Panc1 (cell line): ENCODE results near the gene CHN1. TPM values are rescaled to one million over a fixed set of nuclear protein-coding genes. Genes with fewer than 3 reads are reported as not detected.

Experiments used
- ATAC-seq: fragments of 200-7000 bp; cut with Tn5 transposase; 2 replicates; pipeline ENCODE4 v1.9.1; 2020; ENCODE audit warnings: mild to moderate bottlenecking, moderate library complexity
- BruUV-seq: library from RNA; stranded (reverse); fragments of 400-500 nt; replicated peaks from 2 replicates; lab custom pipeline; 2021; lab: Mats Ljungman, UMichigan
- CTCF ChIA-PET: fragments of 300-600 bp; sonication (Branson Sonifier 250); formaldehyde crosslinking; loops from one replicate; lab custom pipeline; 2022; ENCODE audit warnings: antibody characterized with exemption; lab: Charles Lee
- POLR2A ChIA-PET: fragments of 300-600 bp; sonication (Branson Sonifier 250); formaldehyde crosslinking; loops from one replicate; lab custom pipeline; 2022; ENCODE audit warnings: antibody characterized with exemption; lab: Charles Lee
- DNase-seq: peaks from one replicate; pipeline ENCODE4 v3.0.0-alpha.2; 2010; ENCODE audit warnings: low read depth, low spot score
- H3K27ac ChIP-seq: 2 replicates; pipeline ENCODE4 v1.5.1; 2011; ENCODE audit warnings: mild to moderate bottlenecking, low read length, inconsistent platforms
- H3K27me3 ChIP-seq: fragments of 200-500 bp; sonication (Bioruptor generic); 2 replicates; pipeline ENCODE4 v1.6.0; 2014; ENCODE audit warnings: low read length, inconsistent platforms; ENCODE audit not compliant: control insufficient read depth, insufficient read depth
- H3K36me3 ChIP-seq: fragments of 200-500 bp; sonication (Bioruptor generic); 2 replicates; pipeline ENCODE4 v1.5.1; 2014; ENCODE audit warnings: inconsistent platforms, mild to moderate bottlenecking, low read length, moderate library complexity; ENCODE audit not compliant: control insufficient read depth, insufficient read depth
- H3K4me1 ChIP-seq: 2 replicates; pipeline ENCODE4 v1.5.1; 2011; ENCODE audit warnings: inconsistent platforms, mild to moderate bottlenecking, low read length, moderate library complexity; ENCODE audit not compliant: control insufficient read depth, insufficient read depth
- H3K4me3 ChIP-seq, 2 experiments: 2 replicates each; pipeline ENCODE4 v1.5.1; 2011 to 2012; ENCODE audit warnings: low read depth in 2 of 2, low read length in 2 of 2, mild to moderate bottlenecking in 2 of 2, inconsistent platforms in 1 of 2, moderate library complexity in 1 of 2
- H3K9me3 ChIP-seq: fragments of 200-500 bp; sonication (Bioruptor generic); 2 replicates; pipeline ENCODE4 v1.5.1; 2014; ENCODE audit warnings: low read depth, mild to moderate bottlenecking, inconsistent platforms, low read length, moderate library complexity; ENCODE audit not compliant: control insufficient read depth, insufficient read depth
- CTCF ChIP-seq: fragments of 450-650 bp; IDR thresholded peaks from 2 replicates; pipeline ENCODE4 v1.5.1; 2017; ENCODE audit warnings: mild to moderate bottlenecking
- POLR2AphosphoS5 ChIP-seq: IDR thresholded peaks from 2 replicates; pipeline ENCODE4 v1.6.1; 2012; ENCODE audit warnings: mild to moderate bottlenecking, low read depth, low read length, moderate library complexity
- REST ChIP-seq, 2 experiments: IDR thresholded peaks; 2 replicates each; pipeline ENCODE4 v1.6.1; 2011 to 2012; ENCODE audit warnings: low read depth in 2 of 2, control low read depth in 1 of 2, low read length in 1 of 2, mild to moderate bottlenecking in 1 of 2, moderate library complexity in 1 of 2; ENCODE audit not compliant: insufficient read depth in 1 of 2
- SIN3A ChIP-seq: IDR thresholded peaks from 2 replicates; pipeline ENCODE4 v1.6.1; 2012; ENCODE audit warnings: low read depth, mild to moderate bottlenecking, low read length, moderate library complexity, borderline replicate concordance; ENCODE audit not compliant: insufficient read depth
- TCF7L2 ChIP-seq: IDR thresholded peaks from 2 replicates; pipeline ENCODE4 v1.6.1; 2011; ENCODE audit warnings: mild to moderate bottlenecking, low read depth, low read length, inconsistent platforms
- in situ Hi-C: cut with HindIII; loops from 2 replicates; pipeline ENCODE4 v1.10.0; 2016; ENCODE audit warnings: low sequenced_read_pairs, low pct_unique_long_range_greater_than_20kb
- intact Hi-C: fragments of 100-400 bp; cut with micrococcal nuclease; formaldehyde crosslinking; loops from one replicate; pipeline ENCODE4 v1.10.0; 2022; ENCODE audit not compliant: unreplicated experiment
- total RNA-seq: library from RNA; stranded (reverse); gene quantifications from one replicate; pipeline ENCODE4 v1.2.1, GENCODE V29; 2021; ENCODE audit not compliant: unreplicated experiment

The CHN1 gene
- total RNA-seq, 1 experiment from 2014 or later, result 20.8 TPM

GRCh38 chr2:174902506-174903263 is 102.5 kb downstream of the CHN1 start:
- no peaks in the 10 kb centered on the region for H3K4me1 ChIP-seq
- no peaks in the 10 kb centered on the region for H3K9me3 ChIP-seq
- BruUV-seq, result no TSS peak
- intact Hi-C loops (no loop called here), in situ Hi-C loops (no loop called here)
- H3K27me3 ChIP-seq, result no peaks in the 10 kb centered on the region
- no peak overlapping the region for H3K27ac ChIP-seq
- POLR2A ChIA-PET, result no interaction called here
- H3K4me3 ChIP-seq, result no peak overlapping the region
- CTCF ChIA-PET, result interaction anchor here (0.6 kb wide), 1 partner anchor 12 kb away, joined by 3 read pairs; no protein-coding TSS in a partner anchor
- H3K36me3 ChIP-seq, result no peaks in the 10 kb centered on the region
- DNase-seq (no peak), ATAC-seq (no peak)
- TF ChIP-seq SIN3A, result no peak
- TF ChIP-seq REST (IDR thresholded peaks at IDR 0.05; ENCODE audit: insufficient read depth in 1 of 2, low read depth in 2 of 2, low read length in 1 of 2), result no peak
- TF ChIP-seq TCF7L2, result no peak
- TF ChIP-seq POLR2AphosphoS5, result no peak
- no peak for TF ChIP-seq CTCF

- intact Hi-C loops (no loop called here), in situ Hi-C loops (no loop called here)
- ChIA-PET CTCF (no interaction called here), POLR2A (no interaction called here)
- DNase-seq (no peak), ATAC-seq (0 out of 2 replicates have a peak, but pooled peaks have one; percentile 60)
- H3K9me3 ChIP-seq, result no peaks in the 10 kb centered on the region
- H3K4me3 ChIP-seq, result no peak overlapping the region
- H3K27me3 ChIP-seq, result no peaks in the 10 kb centered on the region
- H3K27ac ChIP-seq, result no peak overlapping the region
- no peaks in the 10 kb centered on the region for H3K36me3 ChIP-seq
- TF ChIP-seq SIN3A (no peak), REST (IDR thresholded peaks at IDR 0.05; ENCODE audit: insufficient read depth in 1 of 2, low read depth in 2 of 2, low read length in 1 of 2) (no peak), POLR2AphosphoS5 (no peak), CTCF (no peak), TCF7L2 (no peak)
- BruUV-seq, result no TSS peak
- H3K4me1 ChIP-seq, result no peaks in the 10 kb centered on the region
Measured at GRCh38 chr2:174901075-174901474, 104.1 kb downstream of the CHN1 start.
